HG02870 (cell line): ENCODE results near the gene CAT.

ENCODE experiments used
- ATAC-seq: cut with Tn5 transposase; IDR thresholded peaks from one replicate; pipeline ENCODE4 v1.9.1; 2021; ENCODE audit warnings: mild to moderate bottlenecking, moderate library complexity; ENCODE audit not compliant: unreplicated experiment

CAT gene

DNA sequence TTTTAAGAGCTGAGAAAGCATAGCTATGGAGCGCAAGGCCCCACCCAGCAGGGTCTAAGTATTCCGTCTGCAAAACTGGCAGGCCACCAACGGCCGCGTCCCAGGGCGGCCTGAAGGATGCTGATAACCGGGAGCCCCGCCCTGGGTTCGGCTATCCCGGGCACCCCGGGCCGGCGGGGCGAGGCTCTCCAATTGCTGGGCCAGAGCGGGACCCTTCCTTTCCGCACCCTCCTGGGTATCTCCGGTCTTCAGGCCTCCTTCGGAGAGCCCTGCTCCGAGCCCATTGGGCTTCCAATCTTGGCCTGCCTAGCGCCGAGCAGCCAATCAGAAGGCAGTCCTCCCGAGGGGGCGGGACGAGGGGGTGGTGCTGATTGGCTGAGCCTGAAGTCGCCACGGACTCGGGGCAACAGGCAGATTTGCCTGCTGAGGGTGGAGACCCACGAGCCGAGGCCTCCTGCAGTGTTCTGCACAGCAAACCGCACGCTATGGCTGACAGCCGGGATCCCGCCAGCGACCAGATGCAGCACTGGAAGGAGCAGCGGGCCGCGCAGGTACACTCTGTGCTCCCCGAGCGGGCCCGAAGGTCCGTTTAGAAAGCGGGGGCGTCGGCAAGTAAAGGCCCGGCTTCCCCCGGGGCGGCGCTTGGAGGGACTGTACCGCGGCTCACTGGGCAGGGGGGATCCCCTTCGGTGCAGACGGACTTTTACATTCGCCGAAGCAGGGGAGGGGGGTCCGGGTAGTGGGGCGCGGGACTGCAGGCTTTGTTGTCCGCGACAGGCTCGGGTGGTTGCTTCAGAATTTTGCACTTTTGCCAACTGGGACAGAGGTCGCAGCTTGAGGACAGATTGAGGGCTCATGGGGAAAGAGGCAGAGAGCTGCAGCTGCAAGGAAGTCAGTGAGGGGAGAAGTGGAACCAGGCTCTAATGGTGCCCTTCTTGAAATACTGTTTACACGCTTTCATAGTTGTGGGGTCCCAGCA, at the start of gene CAT:
TSS of gene CAT (plus strand) at position 406 of the 979 bp plus-strand sequence. CDS start at position 486, 80 bp downstream.
- peak; percentile 97 for ATAC-seq

DNA sequence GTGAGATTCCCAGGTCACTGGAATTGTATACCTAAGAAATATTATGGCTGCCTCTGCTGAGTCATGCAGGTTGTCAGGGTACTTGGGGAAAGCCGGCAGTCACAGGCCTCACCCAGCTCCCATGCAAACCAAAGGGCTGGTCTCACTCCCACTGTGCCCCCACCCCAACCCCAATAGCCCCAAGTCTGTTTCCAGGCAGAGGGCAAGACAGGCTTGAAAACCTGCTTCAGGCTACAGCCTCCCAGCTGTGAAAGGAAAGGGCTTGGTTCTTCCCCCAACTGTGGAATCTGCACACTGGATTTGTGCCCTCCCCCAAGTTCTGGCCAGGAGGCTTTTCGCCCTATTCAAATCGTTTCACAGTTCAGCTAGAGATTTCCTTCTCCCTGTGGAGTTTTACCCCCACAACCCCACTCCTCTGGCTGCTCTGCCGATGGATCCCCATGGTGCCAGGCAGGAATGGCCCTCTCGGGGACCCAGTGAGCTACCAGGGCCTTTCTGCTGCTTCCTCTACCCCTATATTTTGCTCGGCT, 43.9 kb upstream of the CAT start:
- ATAC-seq: no peak

DNA sequence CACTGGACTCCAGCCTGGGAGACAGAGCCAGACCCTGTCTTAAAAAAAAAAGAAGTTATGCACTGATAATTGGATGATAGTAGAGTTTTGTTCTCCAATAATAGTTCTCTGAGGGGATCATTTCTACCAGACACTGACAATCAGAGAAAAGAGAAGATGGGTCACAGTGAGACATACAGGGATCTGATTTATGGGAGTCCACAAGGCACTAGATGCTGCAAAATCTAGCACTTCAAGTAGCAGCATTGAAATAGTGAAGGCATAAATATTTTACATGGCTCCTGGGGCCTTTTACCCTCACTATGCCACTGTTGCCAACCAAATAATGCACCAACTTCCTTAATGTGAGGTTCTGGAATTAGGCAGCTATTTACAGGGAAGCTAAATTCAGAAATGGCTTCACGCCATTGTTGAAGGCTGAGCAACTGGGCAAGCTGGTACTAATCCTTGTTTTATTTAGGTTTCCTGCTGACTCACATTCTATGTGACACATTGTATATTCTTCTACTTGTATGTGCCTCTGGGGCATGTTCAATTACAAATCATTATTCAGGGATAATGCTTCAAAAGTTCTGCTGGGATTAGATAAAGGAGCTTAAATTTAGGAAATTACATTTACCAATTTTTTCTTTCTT, 42.7 kb upstream of the CAT start:
- ATAC-seq: no peak

- ATAC-seq: no peak
Observed at GRCh38 chr11:34397120-34397519, 41.6 kb upstream of the CAT start.

GRCh38 chr11:34397811-34398210, 40.9 kb upstream of the CAT start:
- no peak for ATAC-seq

- no peak for ATAC-seq
Observed at GRCh38 chr11:34403431-34403830, 35.3 kb upstream of the CAT start.

DNA sequence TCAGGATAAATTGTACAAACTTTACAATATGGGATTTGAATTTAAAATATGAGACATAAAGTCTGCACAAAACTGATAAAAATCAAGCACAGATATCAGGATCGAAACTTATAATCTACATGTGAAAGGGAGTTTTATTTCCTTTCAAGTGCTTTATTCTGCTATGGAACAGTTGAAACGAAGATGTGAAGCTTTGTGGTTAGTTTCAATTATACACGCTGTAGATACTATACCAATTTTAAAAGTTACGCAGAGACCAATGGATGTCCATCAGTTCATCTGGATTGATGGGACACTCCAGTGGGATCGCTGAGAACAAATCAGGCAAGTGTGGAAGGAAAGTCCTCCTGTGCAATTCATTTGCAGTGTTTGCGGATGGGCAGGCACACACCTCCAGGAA, 34.5 kb upstream of the CAT start:
- no peak for ATAC-seq

GRCh38 chr11:34405079-34405858, 33.5 kb upstream of the CAT start:
- ATAC-seq: no peak

- ATAC-seq: no peak
Observed at GRCh38 chr11:34406413-34406812, 32.3 kb upstream of the CAT start.

DNA sequence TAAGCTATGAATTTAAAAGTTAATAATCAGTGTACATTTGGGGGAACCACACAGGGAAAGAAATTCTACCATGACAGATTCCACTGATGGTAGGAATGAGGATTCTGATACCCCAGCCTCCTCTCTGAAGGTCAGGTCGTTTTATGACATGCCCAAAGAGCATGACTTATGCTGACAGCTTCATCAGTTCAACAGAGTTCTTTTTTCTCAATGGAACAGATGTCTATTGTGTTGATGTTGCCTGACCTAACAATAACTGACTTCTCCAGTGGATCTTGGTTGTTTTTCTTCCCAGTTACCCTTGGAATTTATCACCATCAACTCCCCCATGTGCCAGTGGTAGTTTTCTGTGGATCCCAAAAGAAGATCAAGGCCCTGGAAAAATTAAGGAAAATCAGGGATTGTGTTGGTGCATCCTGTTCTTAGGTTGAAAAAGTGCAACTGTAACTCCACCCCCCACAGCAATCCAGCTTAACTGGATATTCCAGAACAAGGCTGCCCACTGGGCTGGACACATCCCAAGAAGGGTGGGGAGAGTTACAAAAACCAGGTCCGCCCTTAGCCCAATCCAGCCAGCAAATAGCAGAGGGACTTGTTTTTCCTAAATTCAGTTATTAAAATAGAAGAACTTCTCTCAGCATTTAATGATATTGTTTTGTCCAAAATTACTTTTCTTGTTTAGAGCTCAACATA, 31.5 kb upstream of the CAT start:
- no peak for ATAC-seq

GRCh38 chr11:34408580-34409172, 30.1 kb upstream of the CAT start:
- ATAC-seq: no peak

DNA sequence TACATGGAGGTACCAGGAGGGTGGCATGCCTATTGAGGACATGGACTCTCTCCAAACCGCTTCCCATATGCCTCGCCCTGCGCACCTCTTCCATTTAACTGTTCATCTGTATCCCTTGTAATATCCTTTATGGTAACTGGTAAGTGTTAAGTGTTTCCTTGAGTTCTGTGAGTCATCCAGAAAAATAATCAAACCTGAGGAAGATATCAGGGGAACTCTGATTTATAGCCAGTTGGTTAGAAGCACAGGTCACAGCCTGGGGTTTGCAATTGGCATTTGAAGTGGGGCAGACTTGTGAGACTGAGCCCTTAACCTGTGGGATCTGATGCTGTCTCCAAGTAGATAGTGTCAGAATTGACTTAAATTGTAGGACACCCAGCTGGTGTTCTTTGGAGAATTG, 27.6 kb upstream of the CAT start:
- no peak for ATAC-seq

DNA sequence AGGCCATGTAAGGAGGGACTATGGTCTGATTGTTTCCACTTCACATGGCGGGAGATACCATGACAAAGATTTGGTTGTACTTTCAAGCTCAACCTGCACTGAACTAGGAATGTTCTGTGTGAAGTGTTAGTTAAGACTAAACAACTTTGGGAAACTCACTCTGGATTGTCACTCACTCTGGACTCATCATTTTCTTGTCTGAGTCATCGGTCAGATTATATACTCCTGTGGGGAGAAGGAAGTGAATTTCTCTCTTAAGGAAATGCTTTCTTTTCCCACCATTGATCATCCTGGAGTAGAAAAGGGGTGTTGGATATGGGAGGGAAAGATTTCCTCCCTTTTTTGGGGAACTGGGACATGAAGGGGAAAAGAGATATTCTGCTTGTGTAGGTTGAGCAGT, 26.9 kb upstream of the CAT start:
- no peak for ATAC-seq

DNA sequence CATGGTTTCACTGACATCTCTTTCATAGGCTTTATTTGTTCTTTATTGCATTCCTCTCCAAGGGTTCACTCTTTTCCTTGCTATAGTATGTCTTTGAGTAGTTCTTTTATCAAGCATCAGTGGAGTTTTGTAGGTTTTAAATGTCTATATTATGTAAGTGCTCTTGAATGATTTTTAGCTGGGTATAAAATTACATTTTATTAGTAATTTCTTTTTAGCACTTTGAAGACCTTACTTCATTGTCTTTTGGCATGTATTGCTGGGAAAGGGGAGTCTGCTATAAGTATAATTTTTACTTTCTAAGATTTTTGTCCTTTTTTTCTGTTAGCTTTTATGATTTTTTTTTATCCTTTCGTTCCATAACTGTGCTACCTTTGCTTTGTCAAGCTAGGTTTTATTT, 25.5 kb upstream of the CAT start:
- ATAC-seq: no peak

- no peak for ATAC-seq
Observed at GRCh38 chr11:34415538-34415937, 23.2 kb upstream of the CAT start.

GRCh38 chr11:34416088-34416487, 22.6 kb upstream of the CAT start:
- ATAC-seq: no peak

GRCh38 chr11:34416766-34417165, 22.0 kb upstream of the CAT start:
- ATAC-seq: no peak

DNA sequence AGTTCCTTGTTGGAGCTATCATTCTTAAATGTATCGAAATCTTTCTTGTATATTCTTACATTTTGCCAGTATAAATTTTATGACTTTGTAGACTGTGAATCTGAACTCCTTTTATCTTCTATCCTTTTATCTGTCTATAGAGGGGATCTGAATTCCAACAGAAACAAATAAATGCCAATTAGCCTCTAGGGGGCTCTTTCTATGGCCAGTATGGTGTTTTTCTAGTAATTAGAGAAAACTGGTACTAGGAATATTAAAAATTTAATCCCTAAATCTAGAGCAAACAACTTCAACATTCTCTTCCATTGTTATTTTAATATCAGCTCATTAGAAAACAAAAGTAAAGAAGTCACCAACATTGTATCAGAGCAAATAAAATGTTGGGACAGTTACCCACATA, 21.5 kb upstream of the CAT start:
- no peak for ATAC-seq

- ATAC-seq: no peak
Observed at GRCh38 chr11:34419158-34419557, 19.6 kb upstream of the CAT start.

- ATAC-seq: no peak
Observed at GRCh38 chr11:34423300-34423699, 15.4 kb upstream of the CAT start.
